NCI-H128 (cell line): Measurements from ENCODE around the gene RBSN.

Source experiments
- DNase-seq: peaks from one replicate; lab custom pipeline; 2025; ENCODE audit not compliant: unreplicated experiment; lab: John Stamatoyannopoulos, UW

Gene RBSN

DNA sequence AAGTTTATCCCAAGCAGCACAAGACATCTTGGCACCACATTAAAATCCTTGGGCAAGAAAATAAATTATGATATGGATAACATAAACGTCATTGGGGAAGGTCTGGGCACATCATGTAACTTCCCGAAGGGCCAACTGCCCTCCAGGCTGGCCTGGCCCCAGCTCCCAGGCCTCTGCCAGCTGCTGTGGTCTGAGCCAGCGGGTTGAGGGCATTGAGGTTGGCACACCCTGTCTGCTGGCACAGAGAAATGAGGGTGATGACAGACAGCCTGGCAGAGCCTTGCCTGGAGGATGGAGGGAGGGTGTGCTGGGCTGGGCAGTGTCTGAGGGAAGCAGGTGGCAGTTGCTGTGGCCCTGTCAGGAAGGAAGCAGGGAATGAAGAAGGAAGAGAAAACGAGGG lies 3.3 kb upstream of the RBSN start:
- DNase-seq, result no peak

DNA sequence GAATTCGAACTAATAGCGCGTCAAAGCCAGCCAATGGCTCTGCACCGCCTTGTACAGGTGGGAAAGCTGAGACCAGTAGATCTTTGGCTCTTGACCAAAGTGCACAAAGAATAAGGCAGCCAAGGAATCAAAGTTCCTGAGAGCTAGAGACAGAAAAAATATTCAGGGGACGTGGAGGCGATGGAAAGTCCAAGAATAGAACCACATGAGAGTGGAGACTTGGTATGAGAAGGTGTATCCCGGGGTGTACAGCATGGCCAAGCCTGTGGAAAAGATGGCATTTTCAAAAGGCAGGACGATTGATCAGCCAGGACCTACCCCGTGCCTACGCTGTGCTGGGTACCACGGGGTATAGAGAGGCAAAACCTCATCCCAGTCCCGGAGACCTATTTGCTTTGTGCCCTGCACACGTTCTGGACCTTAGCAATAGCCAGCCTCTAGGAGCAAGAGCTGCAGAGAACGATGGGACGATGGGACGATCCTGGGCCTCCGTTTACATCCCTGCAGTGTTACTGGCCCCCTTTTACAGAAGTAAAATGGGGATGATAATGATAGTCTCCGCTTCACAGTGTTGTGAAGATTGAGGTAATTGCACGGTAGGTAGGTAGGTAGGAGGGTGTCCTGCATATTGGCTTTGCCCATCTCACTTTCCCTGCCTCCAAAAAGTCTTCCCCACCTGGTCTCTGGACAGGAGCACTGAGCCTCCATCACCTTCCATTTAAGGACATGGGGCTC lies 583 bp upstream of the RBSN start:
- DNase-seq, result no peak

DNA sequence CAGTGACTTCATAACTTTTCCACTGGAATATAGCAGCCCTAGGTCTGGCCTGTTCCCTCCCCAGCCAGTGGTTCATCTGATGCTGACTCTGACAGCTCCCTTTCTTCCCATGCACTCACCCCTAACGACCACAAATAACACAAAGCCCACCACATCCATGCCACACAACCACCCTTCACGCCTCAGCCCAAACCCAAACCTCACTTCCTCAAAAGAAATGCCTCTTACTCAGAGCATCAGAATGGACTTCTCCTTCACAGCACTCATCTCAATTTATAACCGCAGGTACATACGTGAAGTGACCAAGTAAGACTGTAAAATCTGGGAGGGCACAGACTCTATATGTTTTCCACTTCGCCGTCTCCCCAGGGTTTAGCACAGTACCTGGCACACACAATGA lies 1.1 kb downstream of the RBSN start:
- no peak for DNase-seq

DNA sequence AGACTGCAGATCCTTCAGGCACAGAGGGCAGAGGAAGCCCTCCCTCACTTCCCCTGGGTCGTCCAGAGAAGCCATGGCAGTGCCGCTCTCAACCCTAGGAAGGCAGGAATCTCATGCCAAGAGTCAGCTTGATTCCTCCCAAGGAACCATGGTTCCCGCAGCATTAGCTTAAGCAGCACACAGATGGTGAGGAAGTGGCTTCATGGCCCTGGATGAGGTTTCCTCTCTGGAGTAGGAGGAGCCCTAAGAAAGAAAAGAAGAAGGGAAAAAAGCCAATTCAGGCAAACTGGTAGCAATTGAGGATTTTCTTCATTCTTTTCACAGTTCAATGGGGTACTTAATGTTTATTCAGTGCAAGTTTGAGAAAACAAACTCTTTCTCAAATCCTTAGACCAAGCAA lies 2.9 kb downstream of the RBSN start:
- no peak for DNase-seq

DNA sequence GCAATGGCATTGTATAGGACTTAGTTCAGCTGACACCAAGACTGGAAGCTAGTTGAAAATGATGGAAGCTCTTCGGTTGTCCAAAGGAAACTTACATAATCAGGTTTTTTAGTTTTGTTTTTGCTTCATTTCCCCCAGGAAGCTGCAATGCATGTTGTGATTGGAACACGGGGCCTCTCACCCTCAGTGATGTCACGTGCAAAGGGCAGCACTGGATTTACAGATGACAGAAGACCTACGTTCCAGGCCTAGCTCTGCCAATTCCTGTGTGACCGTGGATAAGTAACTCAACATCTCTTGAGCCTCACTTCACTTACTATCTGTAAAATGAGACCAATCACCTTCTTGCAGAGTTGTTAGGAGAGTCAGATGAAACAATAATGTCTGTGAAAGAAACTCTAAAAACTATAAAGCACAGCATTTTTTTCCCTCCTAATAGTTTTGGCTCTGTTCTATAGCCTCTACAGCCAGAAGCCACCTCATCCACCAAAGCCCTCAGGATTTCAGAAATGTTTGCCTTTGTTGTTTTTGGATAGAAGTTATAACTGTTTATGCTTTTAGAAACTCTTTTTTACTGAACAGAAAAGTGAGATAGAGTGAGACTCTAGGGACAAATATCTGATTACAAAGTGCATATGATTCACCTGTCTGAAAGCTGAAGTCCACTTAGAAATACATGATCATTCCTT lies 4.6 kb downstream of the RBSN start:
- no peak for DNase-seq

DNA sequence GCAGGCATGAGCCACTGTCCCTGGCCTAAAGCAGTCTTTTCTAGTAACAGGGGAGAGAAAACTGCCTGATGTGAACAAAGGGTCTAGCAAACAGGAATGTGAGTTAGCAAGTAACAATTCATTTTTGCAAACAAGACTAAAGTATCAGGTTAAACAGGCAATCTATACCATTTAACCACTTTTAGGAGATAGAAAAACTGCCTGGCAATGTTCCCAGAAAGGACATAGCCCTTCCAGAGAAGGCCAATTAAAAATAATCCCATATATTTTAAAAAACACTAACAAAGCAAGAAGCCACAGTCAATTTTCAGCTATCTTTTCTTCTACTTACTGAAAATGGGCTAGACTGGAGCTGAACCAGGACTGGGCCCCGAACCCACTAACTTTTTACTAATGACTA lies 6.3 kb downstream of the RBSN start:
- no peak for DNase-seq

DNA sequence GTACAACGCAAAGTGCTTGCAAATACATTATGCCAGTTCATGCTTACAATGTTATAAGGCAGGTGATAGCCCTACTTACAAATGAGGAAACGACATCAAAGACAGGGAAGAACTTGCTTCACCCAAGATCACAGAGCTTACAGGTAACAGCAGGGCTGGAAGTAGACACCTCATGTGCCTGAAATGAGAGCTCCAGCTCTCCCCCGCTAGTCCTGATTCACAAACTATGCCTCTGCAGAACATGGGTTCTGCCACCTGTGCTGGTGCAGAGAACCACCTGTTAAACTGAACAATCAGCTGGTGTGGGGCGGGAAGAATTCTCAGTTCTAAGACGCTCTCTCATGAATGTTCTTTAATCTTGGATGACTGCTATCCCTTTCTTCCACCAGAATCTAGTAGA lies 7.4 kb downstream of the RBSN start:
- DNase-seq, result no peak

DNA sequence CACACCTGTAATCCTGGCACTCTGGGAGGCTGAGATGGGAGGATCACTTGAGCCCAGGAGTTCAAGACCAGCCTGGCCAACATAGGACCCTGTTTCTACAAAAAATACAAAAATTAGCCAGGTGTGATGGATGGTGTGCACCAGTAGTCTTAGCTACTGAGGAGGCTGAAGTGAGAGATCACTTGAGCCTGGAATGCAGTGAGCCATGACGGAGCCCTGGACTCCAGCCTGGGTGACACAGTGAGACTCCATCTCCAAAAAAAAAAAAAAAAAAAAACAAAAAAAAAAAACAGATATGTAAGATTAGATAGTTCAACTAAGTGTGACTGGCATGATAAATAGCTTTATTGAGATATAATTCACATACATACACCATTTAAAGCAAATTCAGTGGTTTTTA lies 9.7 kb downstream of the RBSN start:
- no peak for DNase-seq

DNA sequence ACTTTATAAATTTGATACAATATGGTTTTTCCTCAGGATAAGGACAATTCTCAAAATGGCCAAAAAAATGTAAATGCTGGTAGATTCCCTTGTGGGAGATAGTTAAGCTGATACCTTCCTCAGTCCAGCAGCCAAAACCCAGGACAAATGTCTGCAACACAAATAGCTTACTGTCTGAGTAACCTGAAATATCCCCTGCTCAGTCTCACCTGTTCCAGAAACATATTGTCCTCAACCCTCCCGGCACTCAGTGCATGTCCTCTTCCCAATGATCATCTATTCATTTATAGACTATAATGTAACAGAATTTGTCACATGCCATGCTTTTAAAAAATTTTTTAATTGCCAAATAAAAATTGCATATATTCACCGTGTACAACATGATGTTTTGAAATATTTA lies 12.2 kb downstream of the RBSN start:
- no peak for DNase-seq

DNA sequence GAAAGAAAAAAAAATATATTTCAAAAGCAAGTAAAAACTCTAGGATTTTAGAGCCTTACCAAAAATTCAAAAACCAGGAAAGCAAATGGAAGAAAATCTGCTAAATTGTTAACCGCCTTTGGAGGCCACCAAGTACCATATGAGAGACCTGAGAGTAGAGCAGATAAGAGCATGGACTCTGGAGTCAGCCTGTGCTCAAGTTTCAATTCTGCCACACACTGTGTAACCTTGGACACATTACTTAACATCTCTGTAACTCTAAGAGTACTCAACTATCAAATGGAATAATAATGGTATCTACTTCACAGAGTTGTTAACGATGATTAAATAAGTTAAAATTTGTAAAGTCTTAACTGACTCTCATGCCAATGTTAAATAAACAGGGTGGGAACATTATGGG lies 12.7 kb downstream of the RBSN start:
- DNase-seq, result no peak

DNA sequence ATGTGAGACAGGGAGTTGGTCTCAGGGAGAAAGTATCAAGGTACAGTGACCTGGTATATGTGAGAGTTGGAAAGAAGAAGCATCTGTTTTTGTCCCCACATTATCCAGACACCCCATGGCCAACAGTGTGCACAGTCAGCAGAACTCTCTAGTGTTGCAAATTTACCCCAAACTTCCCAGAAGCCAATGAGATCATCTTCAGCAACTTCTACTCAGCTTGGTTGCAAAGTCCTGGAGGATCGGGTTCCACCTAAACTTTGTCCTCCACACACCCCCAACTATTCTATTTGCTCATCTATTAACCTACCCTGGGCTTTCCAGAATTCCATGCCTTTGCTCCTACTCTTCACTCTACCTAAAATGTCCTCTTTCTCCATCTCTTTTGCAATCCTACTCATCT lies 15.7 kb downstream of the RBSN start:
- DNase-seq, result no peak

DNA sequence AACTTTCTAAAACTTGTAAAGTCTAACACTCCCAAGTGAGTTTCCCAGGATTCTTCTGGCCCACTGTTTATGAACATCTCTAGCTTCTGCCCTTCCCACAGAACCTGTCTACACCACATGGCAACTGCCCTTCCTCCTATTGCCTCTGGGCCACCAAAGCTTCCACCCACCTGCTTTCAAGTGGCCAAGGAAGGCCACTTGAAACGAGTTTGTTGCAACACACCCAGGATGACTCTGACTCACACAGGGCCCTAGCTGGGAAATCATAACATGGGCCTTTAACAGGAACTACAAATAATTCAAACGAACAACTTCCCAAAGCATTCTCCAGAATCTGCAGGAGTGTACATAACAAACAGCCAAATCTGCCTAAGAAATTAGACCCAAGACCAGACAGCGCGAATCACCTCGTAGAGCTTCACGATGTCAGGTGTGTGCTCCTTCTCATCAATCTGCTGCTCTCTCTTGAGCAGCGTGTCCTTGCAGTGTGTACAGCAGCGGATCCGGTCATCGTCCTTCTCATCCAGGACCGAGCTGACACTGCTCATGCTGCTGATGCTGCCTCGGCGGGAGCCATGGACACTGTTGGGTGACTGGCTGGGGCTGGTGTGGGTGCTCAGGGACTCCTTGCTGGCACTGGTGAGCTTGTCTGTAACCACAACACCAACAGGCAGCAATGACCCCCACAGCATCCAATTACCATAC lies 16.8 kb downstream of the RBSN start:
- DNase-seq, result no peak

DNA sequence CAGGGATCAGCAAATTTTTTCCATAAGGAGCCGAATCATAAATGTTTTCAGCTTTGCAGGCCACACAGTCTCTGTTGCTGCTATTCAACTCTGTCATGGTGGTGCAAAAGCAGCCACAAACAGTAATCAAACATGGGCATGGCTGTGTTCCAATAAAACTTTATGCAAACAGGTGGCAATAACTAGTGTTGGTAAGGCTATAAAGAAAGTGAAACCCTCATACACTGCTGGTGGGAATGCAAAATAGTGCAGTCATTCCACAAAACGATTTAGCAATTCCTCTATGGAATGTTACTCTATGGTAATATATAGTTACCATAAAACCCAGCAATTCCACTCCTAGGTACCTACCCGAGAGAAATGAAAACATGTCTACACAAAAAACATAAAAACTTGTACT lies 19.9 kb downstream of the RBSN start:
- DNase-seq, result no peak

DNA sequence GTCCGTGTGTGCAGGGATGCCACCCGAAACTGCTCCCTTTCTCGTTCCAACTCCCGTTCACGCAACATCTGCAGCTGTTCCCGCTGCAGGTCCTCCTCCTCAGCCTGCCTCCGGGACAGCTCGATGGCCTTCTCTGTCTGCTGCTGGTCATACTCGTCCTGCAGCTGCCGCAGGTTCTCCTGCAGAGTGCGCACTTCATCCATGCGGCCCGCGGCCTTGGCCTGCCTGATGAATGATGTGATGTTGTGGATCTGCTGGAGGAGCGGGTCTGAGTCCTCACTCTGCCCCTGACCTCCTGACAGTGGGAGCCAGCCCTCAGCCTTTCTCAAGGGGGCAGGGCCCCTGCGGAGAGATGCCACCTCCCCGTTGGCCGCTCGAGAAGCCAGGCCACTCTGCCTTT lies 24.4 kb downstream of the RBSN start:
- no peak for DNase-seq

DNA sequence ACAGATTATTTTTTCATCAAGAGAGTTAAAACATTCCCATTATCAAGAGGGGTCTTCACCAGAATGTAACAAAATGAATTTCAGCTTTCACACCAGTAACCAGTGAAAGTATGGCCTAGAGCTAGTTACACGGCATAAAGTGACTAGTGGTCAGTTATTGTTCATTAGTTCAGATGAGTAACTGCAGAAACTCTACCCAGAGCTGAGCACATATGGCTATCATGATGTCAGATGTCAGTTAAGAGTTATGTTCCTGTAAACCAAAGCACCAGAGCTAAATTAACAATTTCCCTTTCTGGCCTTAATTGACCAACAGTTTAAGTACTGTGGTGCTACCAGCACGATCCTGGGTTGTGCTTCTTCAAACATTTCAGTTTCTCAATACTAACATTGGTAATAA lies 27.2 kb downstream of the RBSN start:
- DNase-seq, result no peak

DNA sequence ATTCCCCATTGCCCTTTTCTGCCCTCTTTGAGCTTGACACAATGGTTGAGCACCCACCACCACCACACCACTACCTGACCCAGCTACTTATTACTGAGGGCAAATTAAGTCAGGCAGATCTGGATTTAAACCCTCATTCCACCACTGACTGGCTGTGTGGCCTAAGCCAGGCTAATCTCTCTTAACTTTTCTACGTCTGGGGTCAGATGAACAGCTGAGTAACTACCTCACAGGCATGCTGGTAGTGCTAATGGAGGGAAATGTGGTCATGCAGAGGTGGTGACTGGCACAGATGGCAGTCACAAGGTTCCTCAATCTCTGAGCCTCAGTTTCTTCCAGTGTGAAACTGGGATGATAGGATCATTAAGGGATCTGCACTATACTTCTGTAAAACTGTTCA lies 29.5 kb downstream of the RBSN start:
- no peak for DNase-seq

DNA sequence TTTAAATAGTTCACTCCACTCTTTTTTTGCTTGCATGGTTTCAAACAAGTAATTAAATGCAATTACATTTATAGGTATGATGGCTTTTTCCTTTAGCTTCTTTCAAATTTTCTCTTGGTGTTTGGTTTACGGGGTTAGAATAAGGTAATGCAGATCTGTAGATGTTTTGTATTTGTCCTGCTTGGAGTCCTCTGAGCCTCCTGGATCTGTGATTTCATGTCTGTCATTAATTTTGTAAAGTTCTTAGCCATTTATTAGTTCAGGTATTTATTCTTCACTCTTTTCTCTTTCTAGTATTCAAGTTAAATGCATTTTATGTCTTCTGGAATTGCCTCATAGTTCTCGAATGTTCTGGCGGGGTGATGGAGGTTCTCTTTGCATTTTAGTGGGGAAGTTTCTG lies 32.5 kb downstream of the RBSN start:
- DNase-seq, result no peak

DNA sequence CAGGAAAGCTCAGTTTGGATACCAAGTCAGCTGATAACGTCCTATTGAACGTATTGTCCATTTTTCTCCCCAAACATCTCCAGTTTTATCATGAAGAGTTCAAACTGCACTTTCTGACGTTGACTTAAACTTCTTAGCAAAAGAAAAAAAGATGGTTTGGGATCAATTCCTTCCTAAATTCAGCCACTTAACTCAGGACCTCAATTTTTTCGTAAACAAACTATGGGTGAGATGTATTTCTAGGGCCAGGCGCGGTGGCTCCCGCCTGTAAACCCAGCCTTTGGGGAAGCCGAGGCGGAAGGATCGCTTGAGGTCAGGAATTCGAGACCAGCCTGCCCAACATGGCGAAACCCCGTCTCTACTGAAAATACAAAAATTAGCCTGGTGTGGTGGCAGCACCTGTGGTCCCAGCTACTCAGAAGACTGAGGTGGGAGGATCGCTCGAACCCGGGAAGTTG lies 33.4 kb downstream of the RBSN start:
- DNase-seq, result no peak

DNA sequence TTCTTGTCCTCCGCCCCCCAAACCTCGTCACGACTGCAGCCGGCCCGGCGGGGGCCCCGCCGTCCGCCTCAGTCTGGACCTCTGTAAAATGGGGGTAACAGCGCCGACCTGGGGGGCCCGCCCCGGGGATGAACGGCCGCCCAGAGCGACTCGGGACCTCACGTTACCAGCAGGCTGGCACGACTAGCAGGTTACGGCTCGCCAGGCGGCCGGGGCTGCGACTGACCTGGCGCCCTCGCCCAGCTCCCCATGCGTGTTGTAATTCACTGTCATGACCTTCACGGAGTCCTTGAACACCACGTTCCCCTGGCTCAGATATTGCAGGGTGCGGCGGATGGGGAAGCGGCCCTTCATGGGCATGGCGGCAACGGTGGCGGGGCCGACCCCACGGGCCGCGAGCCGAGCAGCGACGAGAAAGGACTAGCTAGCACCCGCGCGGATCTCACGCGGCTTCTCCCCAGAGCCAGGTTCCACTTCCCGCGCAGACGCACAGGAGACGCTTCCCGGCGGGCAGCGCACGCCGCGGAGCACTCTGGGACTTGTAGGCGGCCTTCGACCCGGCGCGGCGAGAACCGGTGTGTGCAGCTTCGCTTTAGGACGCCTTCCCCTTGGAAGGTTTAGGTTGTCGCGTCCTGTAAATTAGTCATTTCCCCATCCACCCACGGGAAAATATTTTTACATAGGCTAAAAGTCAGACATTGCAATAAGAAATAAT lies 34.0 kb downstream of the RBSN start, which contains the start of gene MRPS25:
Gene MRPS25, minus strand, starts transcription at position 481 of the 715 bp plus-strand sequence. Its CDS starts 121 bp downstream, at position 360.
- DNase-seq, result peak; percentile 60

DNA sequence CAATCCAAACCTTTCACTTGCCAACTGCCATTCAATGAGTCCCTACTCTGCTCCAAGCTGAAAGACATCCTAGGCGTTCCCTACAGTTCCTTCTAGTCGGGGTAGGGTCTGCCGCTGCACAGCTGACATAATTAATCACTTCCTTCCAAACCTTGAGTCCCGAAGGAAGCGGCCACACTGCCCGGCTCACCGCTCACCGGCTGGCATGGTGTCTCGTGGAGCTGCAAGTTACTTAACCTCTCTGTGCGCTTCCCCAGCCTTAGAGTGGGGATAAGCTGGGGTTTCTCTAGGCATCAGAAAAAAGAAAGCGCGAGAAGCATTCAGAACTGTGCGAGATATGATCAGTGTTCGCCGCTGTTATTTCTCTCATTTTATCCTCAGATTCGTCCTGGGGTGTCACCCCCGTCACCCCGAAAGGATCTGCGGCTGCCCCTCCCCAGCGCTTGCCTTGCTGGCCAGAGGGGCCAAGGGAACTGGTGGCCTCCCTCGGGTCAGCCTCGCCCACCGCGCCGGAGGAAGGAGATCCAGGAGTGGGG lies 34.6 kb downstream of the RBSN start:
- DNase-seq, result no peak

DNA sequence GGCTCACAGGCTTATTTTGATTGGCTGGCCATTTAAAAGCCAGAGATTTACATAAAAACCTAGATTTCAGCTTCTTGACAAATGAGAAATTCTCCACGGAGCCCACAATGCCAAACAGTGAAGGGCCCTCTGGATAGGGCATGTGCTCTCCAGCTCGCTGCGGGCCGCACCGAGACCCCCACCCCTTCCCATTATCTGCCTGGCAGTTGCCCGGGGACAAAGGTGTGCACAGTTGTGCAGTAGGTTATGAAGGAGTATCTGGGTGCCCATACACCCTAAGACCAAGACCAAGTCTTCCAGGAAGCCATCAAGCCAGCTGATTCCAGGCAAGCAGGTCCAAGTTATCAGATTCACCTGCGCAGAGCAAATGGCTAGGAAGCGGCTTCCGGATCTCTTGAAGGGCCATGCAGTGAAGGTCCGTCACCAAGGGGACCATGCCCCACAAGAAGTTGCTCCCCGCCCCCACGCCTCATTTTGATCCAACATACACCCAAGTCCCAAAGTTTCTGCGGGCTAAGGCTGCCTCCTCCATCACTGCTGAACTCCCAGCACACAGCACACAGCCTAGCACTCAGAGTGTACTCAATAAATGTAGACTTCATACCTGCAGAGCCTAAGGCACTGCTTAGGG lies 35.2 kb downstream of the RBSN start:
- DNase-seq, result no peak
